HuH-7.5 (cell line): Measurements from ENCODE around the gene LYPLAL1.
"Not testable (repeated sequence)": the region's sequence is repeated elsewhere in the genome, so short reads cannot be mapped to it uniquely, and the experiment has no call there.

ENCODE experiments used
- DNase-seq: peaks from one replicate; pipeline ENCODE4 v3.0.0; 2011; ENCODE audit warnings: low spot score

LYPLAL1 gene

DNA sequence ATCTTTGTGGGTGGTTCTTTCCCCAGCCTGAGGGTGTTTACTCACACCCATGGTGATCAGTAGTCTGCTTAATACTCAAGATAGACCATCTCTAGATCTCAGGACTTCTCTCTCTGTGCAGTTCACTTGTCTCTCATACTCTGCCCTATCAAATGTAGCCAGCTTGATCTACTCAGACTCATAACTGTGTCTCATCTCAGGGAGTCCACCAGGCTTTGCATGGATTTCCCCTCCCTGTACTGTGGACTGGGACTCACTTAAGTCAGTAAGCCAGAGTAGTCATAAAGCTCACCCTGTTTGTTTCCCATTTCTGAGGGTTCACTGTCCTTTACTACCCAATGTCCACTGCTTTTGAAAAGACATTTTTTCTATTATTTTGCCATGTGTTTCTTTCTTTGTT is 41.8 kb downstream of the LYPLAL1 start:
- no peak for DNase-seq

- no peak for DNase-seq
Observed at GRCh38 chr1:219220945-219221344, 47.3 kb downstream of the LYPLAL1 start.

DNA sequence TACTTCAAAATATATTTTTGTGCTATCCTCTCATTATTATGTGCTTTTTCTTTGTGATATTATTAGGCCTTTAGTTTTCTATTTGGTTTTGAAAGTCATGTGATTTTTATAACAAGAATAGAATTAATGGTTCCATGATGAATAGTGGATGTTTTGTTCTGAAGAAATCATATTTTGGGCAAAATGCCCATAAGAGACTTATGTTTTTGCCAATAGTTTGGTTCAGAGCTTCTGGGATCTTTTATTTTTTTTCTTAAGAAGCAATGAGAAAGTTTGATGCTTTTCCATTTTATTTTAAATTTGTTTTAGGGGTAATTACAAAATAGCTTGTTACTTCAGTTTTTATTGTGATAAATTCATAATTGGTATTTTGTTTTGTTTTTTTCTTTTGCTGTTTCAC is 49.8 kb downstream of the LYPLAL1 start:
- DNase-seq, result no peak

DNA sequence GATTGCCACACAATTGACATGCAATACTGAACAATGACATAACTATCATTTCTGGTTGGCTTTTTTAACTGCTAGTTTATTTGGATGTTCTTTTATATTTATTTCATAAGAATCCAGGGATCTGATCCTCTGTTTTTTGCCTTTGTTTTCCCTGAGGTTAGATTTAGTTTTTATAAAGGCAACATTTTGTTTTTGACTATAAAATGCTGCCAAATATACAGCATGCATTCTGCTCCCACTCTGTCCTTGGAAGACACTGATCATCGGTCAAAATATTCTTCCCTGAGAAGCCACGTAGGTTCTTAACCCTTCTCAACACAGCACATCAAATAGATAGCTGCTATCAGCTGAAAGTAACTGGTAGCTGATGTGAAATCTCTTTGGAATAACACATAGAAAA is 52.5 kb downstream of the LYPLAL1 start:
- DNase-seq, result no peak

DNA sequence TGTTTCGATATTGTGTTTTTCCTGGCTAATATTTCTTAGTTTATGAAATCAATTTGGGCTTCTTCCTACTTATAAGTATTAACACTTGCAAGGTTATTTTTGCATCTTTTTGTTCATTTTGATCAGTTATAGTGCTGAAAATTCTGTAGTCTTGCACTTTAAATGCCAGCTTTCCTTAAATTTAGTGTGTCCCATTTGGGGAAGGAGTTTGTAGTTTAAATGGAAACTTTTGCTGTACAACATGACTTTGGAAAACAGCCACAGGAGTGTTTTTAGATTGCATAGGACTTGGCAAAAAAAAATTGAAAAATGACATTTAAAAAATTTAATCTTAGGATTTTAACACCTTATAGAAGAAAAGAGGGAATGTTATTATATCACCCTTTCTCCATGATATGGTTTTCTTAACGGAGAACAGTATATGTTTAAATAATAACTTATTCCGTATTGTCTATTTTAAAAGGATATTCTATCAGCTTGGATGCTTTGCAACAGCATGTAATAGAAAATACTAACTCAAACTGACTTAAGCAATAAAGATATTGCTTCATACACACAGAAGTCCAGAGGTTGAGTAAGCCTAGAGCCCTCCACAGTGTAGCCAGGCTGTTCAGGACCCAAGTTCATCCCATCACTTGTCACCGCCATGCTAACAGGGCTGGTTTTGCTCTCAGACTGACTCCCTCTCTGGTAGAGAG is 53.8 kb downstream of the LYPLAL1 start:
- no peak for DNase-seq

DNA sequence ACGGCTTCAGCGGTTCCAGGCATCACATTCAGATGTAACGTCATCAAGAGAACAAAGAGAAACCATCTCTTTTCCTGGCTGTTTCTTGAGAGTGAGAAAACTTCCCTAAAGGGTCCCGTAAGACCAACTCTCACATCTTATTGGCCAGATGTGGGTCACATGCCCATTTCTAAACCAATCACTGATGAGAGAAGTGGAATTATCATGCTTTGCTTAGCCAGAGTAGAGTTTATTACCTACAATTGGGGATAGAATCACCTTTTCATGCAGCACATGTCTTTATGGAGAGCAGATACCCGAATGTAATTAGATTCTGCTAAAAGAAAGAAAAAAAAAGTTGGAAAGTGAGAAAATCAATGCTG is 54.4 kb downstream of the LYPLAL1 start:
- DNase-seq, result no peak

- DNase-seq, result no peak
Observed at GRCh38 chr1:219232890-219233289, 59.2 kb downstream of the LYPLAL1 start.

GRCh38 chr1:219235903-219236481 is 62.3 kb downstream of the LYPLAL1 start:
- no peak for DNase-seq

GRCh38 chr1:219236933-219237610 is 63.4 kb downstream of the LYPLAL1 start:
- DNase-seq, result peak; percentile 45

GRCh38 chr1:219239518-219239917 is 65.8 kb downstream of the LYPLAL1 start:
- DNase-seq, result no peak

- no peak for DNase-seq
Observed at GRCh38 chr1:219244864-219245263, 71.2 kb downstream of the LYPLAL1 start.

GRCh38 chr1:219247441-219247840 is 73.8 kb downstream of the LYPLAL1 start:
- DNase-seq, result no peak

- not testable (repeated sequence) for DNase-seq
Observed at GRCh38 chr1:219250468-219250867, 76.8 kb downstream of the LYPLAL1 start.

- DNase-seq, result no peak
Observed at GRCh38 chr1:219257751-219258150, 84.1 kb downstream of the LYPLAL1 start.

DNA sequence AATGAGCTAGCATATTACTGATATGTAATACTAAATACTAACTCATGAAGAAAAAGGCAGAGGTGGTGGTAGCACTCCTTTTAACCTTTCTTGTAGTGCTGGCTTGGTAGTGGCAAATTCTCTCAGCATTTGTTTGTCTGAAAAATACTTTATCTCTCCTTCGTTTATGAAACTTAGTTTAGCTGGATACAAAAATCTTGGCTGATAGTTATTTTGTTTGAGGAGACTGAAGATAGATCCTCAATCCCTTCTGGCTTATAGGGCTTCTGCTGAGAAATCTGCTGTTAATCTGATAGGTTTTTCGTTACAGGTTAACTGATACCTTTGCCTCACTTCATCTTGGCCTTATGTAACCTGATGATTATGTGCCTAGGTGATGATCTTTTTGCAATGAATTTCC is 87.8 kb downstream of the LYPLAL1 start:
- no peak for DNase-seq
